Astrocyte of the spinal cord (primary cell): Measurements from ENCODE around the gene TAS2R50.

Experiments used
- DNase-seq: peaks from one replicate; pipeline ENCODE4 v3.0.0; 2011; ENCODE audit warnings: low read depth, low spot score
- H3K4me3 ChIP-seq: 2 replicates; pipeline ENCODE4 v1.5.1; 2011; ENCODE audit warnings: low read depth, mild to moderate bottlenecking, low read length, moderate library complexity
- CTCF ChIP-seq: IDR thresholded peaks from 2 replicates; pipeline ENCODE4 v1.5.1; 2012; ENCODE audit warnings: low read depth, mild to moderate bottlenecking, low read length, inconsistent platforms
- in situ Hi-C: cut with HindIII; loops from 2 replicates; pipeline ENCODE4 v1.10.0; 2017; ENCODE audit warnings: low sequenced_read_pairs

The TAS2R50 gene

GRCh38 chr12:10959804-10960203 lies 26.9 kb downstream of the TAS2R50 start:
- no peak for DNase-seq
- no peak overlapping the region for H3K4me3 ChIP-seq
- in situ Hi-C loops: no loop called here
- no peak for TF ChIP-seq CTCF

- peak; percentile 33 for DNase-seq
- no peak overlapping the region for H3K4me3 ChIP-seq
- in situ Hi-C loops: no loop called here
- TF ChIP-seq CTCF: no peak
These were observed 29.0 kb downstream of the TAS2R50 start for GRCh38 chr12:10957741-10958140.

GRCh38 chr12:10956085-10956484 lies 30.6 kb downstream of the TAS2R50 start:
- DNase-seq: no peak
- in situ Hi-C loops: no loop called here
- no peak overlapping the region for H3K4me3 ChIP-seq
- no peak for TF ChIP-seq CTCF

GRCh38 chr12:10952645-10953044 lies 34.1 kb downstream of the TAS2R50 start:
- no peak for TF ChIP-seq CTCF
- no peak overlapping the region for H3K4me3 ChIP-seq
- no peak for DNase-seq
- in situ Hi-C loops: no loop called here

GRCh38 chr12:10943167-10943566 lies 43.5 kb downstream of the TAS2R50 start:
- H3K4me3 ChIP-seq: no peak overlapping the region
- TF ChIP-seq CTCF: no peak
- in situ Hi-C loops: no loop called here
- no peak for DNase-seq

- in situ Hi-C loops: no loop called here
- TF ChIP-seq CTCF: no peak
- no peak for DNase-seq
- H3K4me3 ChIP-seq: no peak overlapping the region
These were observed 44.6 kb downstream of the TAS2R50 start for GRCh38 chr12:10941916-10942607.
